Common myeloid progenitor, CD34-positive (primary cell): Measurements from ENCODE around the gene PIWIL1.

Source experiments
- CTCF ChIA-PET: fragments of 350-600 bp; sonication (Branson Sonifier 250); formaldehyde crosslinking; loops from one replicate; lab custom pipeline; 2021; ENCODE audit warnings: antibody characterized with exemption; lab: Charles Lee
- POLR2A ChIA-PET: fragments of 350-600 bp; sonication (Branson Sonifier 250); formaldehyde crosslinking; loops from one replicate; lab custom pipeline; 2021; ENCODE audit warnings: antibody characterized with exemption; lab: Charles Lee
- DNase-seq, 3 donors: peaks; one replicate each; pipeline versions ENCODE4 v3.0.0 to v3.0.0-alpha.2; 2013
- H3K27ac ChIP-seq, 2 experiments: 1 replicate in 1 of 2; 2 replicates in 1 of 2; pipeline ENCODE4 v1.7.0; 2013; ENCODE audit warnings: inconsistent platforms in 2 of 2, low read length in 2 of 2, mild to moderate bottlenecking in 2 of 2, low read depth in 1 of 2, moderate library complexity in 1 of 2; ENCODE audit not compliant: severe bottlenecking in 2 of 2, insufficient read depth in 1 of 2, poor library complexity in 1 of 2
- H3K27me3 ChIP-seq, 5 experiments: replicated peaks in 2 of 5; 1 replicate in 3 of 5; 2 replicates in 2 of 5; pipeline versions ENCODE4 v1.6.1 to v1.7.0; 2013; ENCODE audit warnings: low read length in 4 of 5, mild to moderate bottlenecking in 2 of 5, moderate library complexity in 2 of 5, inconsistent platforms in 1 of 5; ENCODE audit not compliant: insufficient read depth in 5 of 5, control insufficient read depth in 4 of 5
- H3K36me3 ChIP-seq, 4 experiments: 1 replicate in 2 of 4; 2 replicates in 2 of 4; pipeline versions ENCODE4 v1.6.1 to v1.7.0; 2013; ENCODE audit warnings: low read length in 3 of 4, control low read depth in 1 of 4, mild to moderate bottlenecking in 1 of 4; ENCODE audit not compliant: control insufficient read depth in 4 of 4, insufficient read depth in 4 of 4
- H3K4me1 ChIP-seq, 4 experiments: 1 replicate in 3 of 4; 2 replicates in 1 of 4; pipeline versions ENCODE4 v1.6.1 to v1.7.1; 2013; ENCODE audit warnings: low read length in 3 of 4, mild to moderate bottlenecking in 3 of 4, control low read depth in 1 of 4, inconsistent platforms in 1 of 4, moderate library complexity in 1 of 4; ENCODE audit not compliant: control insufficient read depth in 4 of 4, insufficient read depth in 4 of 4; ENCODE audit errors: control extremely low read depth in 1 of 4
- H3K4me3 ChIP-seq, 7 experiments: 1 replicate in 4 of 7; 2 replicates in 3 of 7; pipeline versions ENCODE4 v1.5.1 to v1.7.0; 2013; ENCODE audit warnings: mild to moderate bottlenecking in 7 of 7, low read length in 6 of 7, moderate library complexity in 6 of 7, inconsistent platforms in 2 of 7, low read depth in 2 of 7, control low read depth in 1 of 7; ENCODE audit not compliant: insufficient read depth in 4 of 7, control insufficient read depth in 1 of 7; ENCODE audit errors: extremely low read depth in 1 of 7
- H3K9me3 ChIP-seq, 5 experiments: 1 replicate in 4 of 5; 2 replicates in 1 of 5; pipeline versions ENCODE4 v1.6.1 to v1.7.1; 2013; ENCODE audit warnings: low read length in 4 of 5, mild to moderate bottlenecking in 2 of 5, inconsistent platforms in 1 of 5, low read depth in 1 of 5, moderate library complexity in 1 of 5; ENCODE audit not compliant: control insufficient read depth in 4 of 5, insufficient read depth in 2 of 5; ENCODE audit errors: control extremely low read depth in 1 of 5
- WGBS: methylation state at CpG from one replicate; pipeline ENCODE4 v1.1.5; 2013; ENCODE audit not compliant: insufficient coverage; 5-methylcytosine and 5-hydroxymethylcytosine counted together

PIWIL1 gene

DNA sequence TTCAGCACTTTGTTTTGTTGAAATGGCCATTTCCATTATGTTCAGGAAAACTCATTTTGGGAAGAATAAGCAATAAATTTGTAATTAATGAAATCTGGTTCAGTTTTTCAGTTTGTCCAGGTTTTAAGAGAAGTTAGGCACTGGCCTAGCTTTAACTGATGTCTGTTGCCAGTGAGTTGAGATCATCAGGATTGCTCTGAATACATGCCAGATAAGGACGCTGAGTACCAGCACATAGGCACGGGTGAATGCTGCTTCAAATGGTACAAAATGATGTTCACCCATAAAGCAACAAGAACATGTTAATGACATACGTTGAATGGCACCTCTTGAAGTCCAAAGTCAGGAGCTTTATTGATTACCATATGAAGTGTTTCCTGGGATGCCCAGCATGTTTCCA is 46.5 kb downstream of the PIWIL1 start:
- no peak for DNase-seq
- WGBS: 81% methylated on average over 3 of the region's 3 CpGs
- ChIA-PET CTCF (no interaction called here), POLR2A (no interaction called here)
- peaks cover 0 to 3% (median 0%) of the 10 kb centered on the region in 5 experiments for H3K9me3 ChIP-seq
- H3K27me3 ChIP-seq: no peaks in the 10 kb centered on the region
- no peak overlapping the region for H3K4me3 ChIP-seq
- no peaks in the 10 kb centered on the region for H3K36me3 ChIP-seq
- H3K27ac ChIP-seq: no peak overlapping the region
- no peaks in the 10 kb centered on the region for H3K4me1 ChIP-seq

DNA sequence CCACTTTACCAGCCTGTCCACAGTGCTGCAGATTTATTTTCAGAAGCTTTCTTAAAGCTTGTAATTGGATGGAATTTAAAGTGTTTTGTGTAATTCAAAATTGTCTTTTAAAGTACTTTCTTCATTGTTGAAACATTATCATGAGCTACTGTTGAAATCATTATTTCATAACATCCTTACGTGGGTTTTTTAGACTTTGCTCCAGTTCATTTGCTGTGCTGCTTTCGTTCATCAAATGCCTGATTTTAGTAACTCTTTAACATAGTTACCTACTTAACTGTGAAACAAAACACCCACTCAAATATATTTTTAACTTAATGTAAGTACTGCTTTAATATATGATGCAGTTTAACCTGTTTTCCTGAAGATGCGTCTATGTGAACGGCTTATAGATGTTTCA is 47.5 kb downstream of the PIWIL1 start:
- no peak for DNase-seq
- no peak overlapping the region for H3K4me3 ChIP-seq
- no peaks in the 10 kb centered on the region for H3K27me3 ChIP-seq
- H3K36me3 ChIP-seq: no peaks in the 10 kb centered on the region
- H3K9me3 ChIP-seq: peaks cover 0 to 3% (median 0%) of the 10 kb centered on the region in 5 experiments
- ChIA-PET POLR2A (no interaction called here), CTCF (no interaction called here)
- no peak overlapping the region for H3K27ac ChIP-seq
- H3K4me1 ChIP-seq: no peaks in the 10 kb centered on the region
- WGBS: 100% methylated on average over 3 of the region's 4 CpGs

DNA sequence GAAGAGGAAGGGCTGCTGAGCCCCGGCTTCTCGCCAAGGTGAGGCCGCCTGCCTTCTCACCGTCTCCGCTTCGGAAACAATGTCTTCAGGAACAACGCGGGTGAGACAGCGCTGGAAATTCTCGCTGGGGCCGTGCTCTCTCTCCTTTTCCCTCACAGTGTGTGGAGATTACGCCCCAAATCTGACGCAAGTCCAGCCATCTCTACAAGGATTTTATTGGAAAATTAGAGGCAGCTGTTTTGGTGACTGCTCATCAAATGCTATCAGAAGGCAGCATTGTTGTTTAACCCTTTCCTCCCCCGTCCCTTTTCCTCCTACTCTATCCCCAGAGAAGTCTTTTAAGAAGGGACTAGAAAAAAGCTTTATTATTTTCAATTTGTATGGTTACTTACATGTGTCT is 53.5 kb downstream of the PIWIL1 start:
- Histone ChIP-seq H3K4me3 (no peak overlapping the region), H3K27ac (no peak overlapping the region), H3K9me3 (peaks cover 0 to 3% (median 0%) of the 10 kb centered on the region in 5 experiments), H3K4me1 (peaks cover 0 to 9% (median 4%) of the 10 kb centered on the region in 4 experiments), H3K27me3 (no peaks in the 10 kb centered on the region), H3K36me3 (no peaks in the 10 kb centered on the region)
- DNase-seq: no peak
- ChIA-PET CTCF (no interaction called here), POLR2A (no interaction called here)
- 77% methylated on average over 7 of the region's 14 CpGs for WGBS

DNA sequence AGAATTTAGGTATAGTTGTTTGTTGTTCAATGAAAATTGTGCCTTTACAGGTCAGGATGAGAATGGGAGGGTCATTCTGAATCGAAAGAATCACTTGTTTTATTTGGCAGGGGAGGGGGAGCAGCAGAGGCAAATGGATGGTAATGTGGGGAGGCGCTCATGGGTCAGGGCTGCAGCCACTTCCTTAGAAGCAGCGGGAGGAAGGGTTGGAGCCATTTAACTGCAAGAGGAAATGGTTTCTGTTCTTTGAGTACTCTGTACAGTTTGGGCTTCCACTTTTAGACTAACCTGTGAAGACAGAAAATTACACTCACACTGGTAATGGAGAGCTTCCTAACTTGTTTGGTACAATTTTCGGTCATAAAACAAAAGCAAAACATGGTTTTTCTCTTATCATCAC is 57.2 kb downstream of the PIWIL1 start:
- DNase-seq: peak in 2 of 3 donors; percentile 16
- ChIA-PET CTCF (interaction anchor here (1.1 to 2.1 kb wide), 2 partner anchors 9 to 358 kb away, joined by 3 to 7 read pairs; no protein-coding TSS in a partner anchor), POLR2A (no interaction called here)
- Histone ChIP-seq H3K4me3 (peak overlapping the region in 2 of 7 experiments; percentile 40 to 46), H3K36me3 (no peaks in the 10 kb centered on the region), H3K4me1 (peaks cover 0 to 9% (median 7%) of the 10 kb centered on the region in 4 experiments), H3K27me3 (no peaks in the 10 kb centered on the region), H3K9me3 (no peaks in the 10 kb centered on the region), H3K27ac (no peak overlapping the region)
- WGBS: 11% methylated on average over 1 of the region's 4 CpGs

DNA sequence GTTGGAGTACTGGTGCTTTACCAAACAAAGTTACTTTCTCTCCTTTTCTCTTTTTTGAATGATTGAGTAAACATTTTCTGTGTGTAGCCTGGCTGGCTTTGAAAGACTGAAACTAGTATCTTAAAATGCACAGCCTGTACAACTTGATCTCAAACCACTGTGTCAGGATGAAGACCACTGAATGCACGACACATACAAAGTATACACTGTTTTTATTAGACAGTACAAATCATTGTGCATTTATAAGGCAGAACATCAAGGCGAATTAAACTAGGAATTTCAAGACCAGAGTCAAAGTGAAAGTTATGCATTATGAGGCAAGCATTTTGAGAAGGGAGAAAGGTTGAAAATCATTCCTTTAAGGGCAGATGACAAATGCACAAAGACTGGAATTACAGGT is 59.0 kb downstream of the PIWIL1 start:
- Histone ChIP-seq H3K4me3 (no peak overlapping the region), H3K4me1 (peaks cover 0 to 9% (median 7%) of the 10 kb centered on the region in 4 experiments), H3K27me3 (no peaks in the 10 kb centered on the region), H3K36me3 (no peaks in the 10 kb centered on the region), H3K9me3 (no peaks in the 10 kb centered on the region), H3K27ac (no peak overlapping the region)
- POLR2A ChIA-PET: no interaction called here
- CTCF ChIA-PET: interaction anchor here (0.6 to 1.3 kb wide), 2 partner anchors 39 to 352 kb away, joined by 3 read pairs; no protein-coding TSS in a partner anchor
- DNase-seq: no peak
- 100% methylated on average over 1 of the region's 2 CpGs for WGBS

DNA sequence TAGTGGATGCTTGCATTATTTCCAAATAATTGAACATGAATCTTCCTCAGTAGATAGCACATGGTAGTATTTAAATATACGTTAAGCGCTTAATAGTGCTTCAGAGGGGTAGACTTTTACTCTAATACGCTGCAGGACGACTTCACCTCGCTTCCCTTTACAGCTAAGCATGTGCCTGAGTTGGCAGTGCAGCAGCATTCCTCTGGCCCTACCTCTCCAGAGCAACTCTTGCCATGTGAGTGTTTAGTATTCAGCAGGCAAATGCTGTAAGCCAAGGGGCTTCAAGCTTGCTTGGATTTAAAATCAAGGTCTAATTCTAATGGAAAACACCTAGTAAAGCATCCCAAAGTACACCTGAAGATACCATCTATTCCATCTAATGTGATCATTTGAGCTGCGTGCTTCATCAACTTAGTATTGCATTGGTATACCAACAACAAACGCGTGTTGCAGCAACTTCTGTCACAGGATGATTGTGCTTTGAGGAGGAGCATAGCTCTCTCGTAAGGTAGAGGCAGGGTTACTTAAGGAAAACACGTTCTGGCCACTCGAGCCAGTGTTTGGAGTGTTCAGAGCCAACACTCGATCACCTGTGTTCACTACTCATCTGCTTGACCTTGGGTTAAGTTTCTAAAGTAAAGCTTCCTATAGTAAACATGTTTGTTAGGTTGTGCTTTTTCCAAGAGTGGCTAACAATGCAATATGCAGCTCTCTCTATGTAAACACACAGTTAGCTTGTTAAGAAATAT is 60.6 kb downstream of the PIWIL1 start:
- Histone ChIP-seq H3K36me3 (no peaks in the 10 kb centered on the region), H3K4me1 (peaks cover 0 to 9% (median 7%) of the 10 kb centered on the region in 4 experiments), H3K4me3 (no peak overlapping the region), H3K27ac (no peak overlapping the region), H3K9me3 (no peaks in the 10 kb centered on the region), H3K27me3 (peaks cover 0 to 6% (median 0%) of the 10 kb centered on the region in 5 experiments)
- 94% methylated on average over 9 of the region's 12 CpGs for WGBS
- POLR2A ChIA-PET: no interaction called here
- no peak for DNase-seq
- CTCF ChIA-PET: interaction anchor here (0.9 to 1.7 kb wide), 3 partner anchors 350 to 367 kb away, joined by 3 to 10 read pairs (median 4); no protein-coding TSS in a partner anchor

DNA sequence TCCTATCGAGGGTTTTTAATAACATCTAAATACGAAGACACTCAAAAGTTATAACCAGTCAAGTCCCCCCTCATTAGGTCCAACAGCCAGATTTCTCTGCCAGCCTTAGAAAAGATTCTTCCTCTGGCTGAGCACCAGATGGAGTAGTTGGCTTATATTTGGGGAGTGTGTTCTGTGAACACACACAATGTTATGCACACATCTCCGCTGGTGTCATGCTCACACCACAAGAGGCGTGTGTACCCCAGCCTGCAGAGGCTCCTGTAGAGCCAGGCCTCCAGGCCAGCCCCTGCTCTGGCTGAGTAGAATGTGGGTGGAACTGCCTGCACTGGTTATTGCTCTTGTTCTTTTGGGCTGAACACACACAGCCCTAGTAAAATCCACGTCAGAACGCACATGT is 64.0 kb downstream of the PIWIL1 start:
- H3K27me3 ChIP-seq: peaks cover 0 to 6% (median 0%) of the 10 kb centered on the region in 5 experiments
- CTCF ChIA-PET: interaction anchor here (0.6 to 3.4 kb wide), 7 partner anchors 165 to 428 kb away, joined by 3 to 25 read pairs (median 5); no protein-coding TSS in a partner anchor

More for the DNA sequence above, 64.0 kb downstream of the PIWIL1 start:
- DNase-seq: peak; percentile 8 to 67 (median 66)
- Histone ChIP-seq H3K27ac (no peak overlapping the region), H3K4me1 (peaks cover 0 to 6% (median 0%) of the 10 kb centered on the region in 4 experiments), H3K4me3 (no peak overlapping the region), H3K9me3 (no peaks in the 10 kb centered on the region), H3K36me3 (no peaks in the 10 kb centered on the region)
- 78% methylated on average over 5 of the region's 6 CpGs for WGBS
- POLR2A ChIA-PET: no interaction called here
